HCT116 (cell line): Measurements from ENCODE around the gene CDYL. TPM values are rescaled to one million over a fixed set of nuclear protein-coding genes. Genes with fewer than 3 reads are reported as not detected.

Experiments used
- ATAC-seq: fragments of 200-7000 bp; cut with Tn5 transposase; 2 replicates; pipeline ENCODE4 v1.9.1; 2020; ENCODE audit warnings: mild to moderate bottlenecking, moderate library complexity
- BruUV-seq: library from RNA; stranded (reverse); fragments of 400-500 nt; replicated peaks from 2 replicates; lab custom pipeline; 2021; lab: Mats Ljungman, UMichigan
- CTCF ChIA-PET: fragments of 300-600 bp; sonication (Branson Sonifier 250); formaldehyde crosslinking; loops from one replicate; lab custom pipeline; 2021; ENCODE audit warnings: antibody characterized with exemption; lab: Charles Lee
- POLR2A ChIA-PET: fragments of 300-600, 350-600 bp; sonication (Branson Sonifier 250); formaldehyde crosslinking; loops from one replicate; lab custom pipeline; 2021; ENCODE audit warnings: antibody characterized with exemption; lab: Charles Lee
- RAD21 ChIA-PET, 2 experiments: fragments of 300-600 bp; sonication (Branson Sonifier 250); formaldehyde crosslinking; loops; one replicate each; lab custom pipeline; 2023; ENCODE audit warnings: low total read pairs in 2 of 2; ENCODE audit not compliant: uncharacterized antibody in 2 of 2, unreplicated experiment in 2 of 2, low non-redundant PET in 1 of 2; lab: Charles Lee
- DNase-seq: peaks from one replicate; pipeline ENCODE4 v3.0.0-alpha.2; 2010; ENCODE audit warnings: low read depth, low spot score
- H2AFZ ChIP-seq: fragments of 200-600 bp; shearing (Covaris generic), sonication (generic); 2 replicates; pipeline ENCODE4 v1.6.1; 2017; ENCODE audit warnings: low read depth, mixed run types, mixed read lengths, antibody characterized with exemption, low read length; ENCODE audit not compliant: poor library complexity, severe bottlenecking
- H3K27ac ChIP-seq: 2 replicates; pipeline ENCODE4 v1.5.1; 2012; ENCODE audit warnings: low read depth, low read length
- H3K27me3 ChIP-seq: fragments of 200-600 bp; sonication (generic); 2 replicates; pipeline ENCODE4 v1.6.1; 2016; ENCODE audit warnings: mixed run types, low read length, mixed read lengths; ENCODE audit not compliant: insufficient read depth
- H3K36me3 ChIP-seq, 2 experiments: fragments of 200-500 bp in 1 of 2; fragments of 200-600 bp in 1 of 2; sonication (Bioruptor generic) in 1 of 2; sonication (generic) in 1 of 2; 2 replicates each; pipeline versions ENCODE4 v1.5.1 to v1.6.1; 2014 to 2016; ENCODE audit warnings: low read length in 2 of 2, inconsistent platforms in 1 of 2, mixed read lengths in 1 of 2, mixed run types in 1 of 2; ENCODE audit not compliant: insufficient read depth in 2 of 2, control insufficient read depth in 1 of 2
- H3K4me1 ChIP-seq, 2 experiments: fragments of 200-600 bp in 1 of 2; sonication (generic) in 1 of 2; 2 replicates each; pipeline versions ENCODE4 v1.5.1 to v1.6.1; 2012 to 2017; ENCODE audit warnings: low read length in 2 of 2, inconsistent platforms in 1 of 2, mild to moderate bottlenecking in 1 of 2, mixed read lengths in 1 of 2, mixed run types in 1 of 2, moderate library complexity in 1 of 2; ENCODE audit not compliant: insufficient read depth in 2 of 2, control insufficient read depth in 1 of 2
- H3K4me2 ChIP-seq: fragments of 200-600 bp; sonication (generic); 2 replicates; pipeline ENCODE4 v1.6.1; 2017; ENCODE audit warnings: mixed run types, low read length, mixed read lengths
- H3K4me3 ChIP-seq, 2 experiments: fragments of 200-600 bp in 1 of 2; sonication (generic) in 1 of 2; replicated peaks in 1 of 2; 2 replicates each; pipeline ENCODE4 v1.5.1; 2011 to 2016; ENCODE audit warnings: low read length in 2 of 2, control low read depth in 1 of 2, low read depth in 1 of 2, mild to moderate bottlenecking in 1 of 2, mixed read lengths in 1 of 2, mixed run types in 1 of 2
- H3K79me2 ChIP-seq: fragments of 200-600 bp; sonication (generic); 2 replicates; pipeline ENCODE4 v1.6.1; 2017; ENCODE audit warnings: mild to moderate bottlenecking, mixed run types, low read length, moderate library complexity, mixed read lengths; ENCODE audit not compliant: insufficient read depth
- H3K9ac ChIP-seq: fragments of 200-600 bp; sonication (generic); 2 replicates; pipeline ENCODE4 v1.6.1; 2016; ENCODE audit warnings: low read length, mixed read lengths
- H3K9me2 ChIP-seq: fragments of 200-600 bp; sonication (generic), shearing (Covaris generic); 2 replicates; pipeline ENCODE4 v1.6.1; 2017; ENCODE audit warnings: mixed run types, mild to moderate bottlenecking, moderate library complexity; ENCODE audit not compliant: insufficient read depth
- H3K9me3 ChIP-seq, 2 experiments: fragments of 200-500 bp in 1 of 2; fragments of 200-600 bp in 1 of 2; sonication (Bioruptor generic) in 1 of 2; sonication (generic) in 1 of 2; 2 replicates each; pipeline ENCODE4 v1.6.1; 2014 to 2017; ENCODE audit warnings: low read length in 2 of 2, mixed read lengths in 2 of 2, inconsistent platforms in 1 of 2, low read depth in 1 of 2, mild to moderate bottlenecking in 1 of 2, mixed run types in 1 of 2, moderate library complexity in 1 of 2; ENCODE audit not compliant: control insufficient read depth in 1 of 2, insufficient read depth in 1 of 2
- H4K20me1 ChIP-seq: fragments of 200-600 bp; sonication (generic), shearing (Covaris generic); 2 replicates; pipeline ENCODE4 v1.6.1; 2017; ENCODE audit warnings: mixed run types, mild to moderate bottlenecking, moderate library complexity; ENCODE audit not compliant: insufficient read depth
- EGR1 ChIP-seq: IDR thresholded peaks from 2 replicates; pipeline ENCODE4 v1.6.1; 2012; ENCODE audit warnings: low read depth
- ELF1 ChIP-seq: IDR thresholded peaks from 2 replicates; pipeline ENCODE4 v1.6.1; 2012; ENCODE audit warnings: low read depth, borderline replicate concordance
- FOSL1 ChIP-seq: IDR thresholded peaks from 2 replicates; pipeline ENCODE4 v1.6.1; 2012; ENCODE audit warnings: low read depth
- MAX ChIP-seq: IDR thresholded peaks from 2 replicates; pipeline ENCODE4 v1.6.1; 2012
- REST ChIP-seq: IDR thresholded peaks from 2 replicates; pipeline ENCODE4 v1.6.1; 2012; ENCODE audit warnings: low read depth
- SIN3A ChIP-seq: IDR thresholded peaks from 2 replicates; pipeline ENCODE4 v1.6.1; 2012; ENCODE audit warnings: low read depth
- ZNF274 ChIP-seq: fragments of 200-500 bp; sonication (Bioruptor generic); IDR thresholded peaks from 2 replicates; pipeline ENCODE4 v1.6.1; 2014; ENCODE audit warnings: mild to moderate bottlenecking, low read depth, low read length, inconsistent platforms
- intact Hi-C: fragments of 100-400 bp; cut with micrococcal nuclease; formaldehyde crosslinking; loops from 2 replicates; pipeline ENCODE4 v1.10.0; 2022
- total RNA-seq: library from RNA; stranded (reverse); gene quantifications from one replicate; pipeline ENCODE4 v1.2.1, GENCODE V29; 2021; ENCODE audit not compliant: unreplicated experiment

The CDYL gene
- total RNA-seq, 1 experiment from 2014 or later = 42.6 TPM

- TF ChIP-seq REST (no peak), EGR1 (no peak)
- TF ChIP-seq, all 23 proteins: peak for 0
Observed at GRCh38 chr6:4801491-4802110, 25.4 kb downstream of the CDYL start (continued).

GRCh38 chr6:4802312-4802935, 26.2 kb downstream of the CDYL start:
- Histone ChIP-seq H3K4me3 (no peak overlapping the region), H4K20me1 (peaks cover 23% of the 10 kb centered on the region; the same call in 1 of the 2 replicates), H3K79me2 (peaks cover 98% of the 10 kb centered on the region), H3K9me2 (no peaks in the 10 kb centered on the region), H3K27ac (no peak overlapping the region), H3K9me3 (peaks cover 0 to 4% of the 10 kb centered on the region in 2 experiments; a peak in 1 of 4 replicates), H3K9ac (no peak overlapping the region), H3K27me3 (no peaks in the 10 kb centered on the region), H3K4me1 (peaks cover 0 to 12% of the 10 kb centered on the region in 2 experiments; a peak in 3 of 4 replicates), H2AFZ (no peak overlapping the region), H3K36me3 (no peaks in the 10 kb centered on the region), H3K4me2 (no peak overlapping the region)
- ChIA-PET RAD21 (no interaction called here), CTCF (no interaction called here), POLR2A (no interaction called here)
- BruUV-seq = no TSS peak
- intact Hi-C loops = loop anchor here (10.0 kb wide), 1 partner anchor 132 kb away; no protein-coding TSS in a partner anchor
- DNase-seq (no peak), ATAC-seq (no peak)
- TF ChIP-seq ZNF274 (no peak), EGR1 (no peak), SIN3A (no peak), ELF1 (no peak), FOSL1 (no peak), MAX (no peak)
